Kidney tubule cell (primary cell): ENCODE data around the gene MVB12B.
"Not testable (repeated sequence)": the region's sequence is repeated elsewhere in the genome, so short reads cannot be mapped to it uniquely, and the experiment has no call there.

ENCODE experiments used
- DNase-seq: peaks from one replicate; pipeline ENCODE4 v3.0.0-alpha.2; 2018; ENCODE audit warnings: low spot score

MVB12B gene

GRCh38 chr9:126538550-126538949 lies 211.9 kb downstream of the MVB12B start:
- no peak for DNase-seq

GRCh38 chr9:126540398-126540797 lies 213.8 kb downstream of the MVB12B start:
- not testable (repeated sequence) for DNase-seq

- no peak for DNase-seq
Observed at GRCh38 chr9:126543490-126543889, 216.9 kb downstream of the MVB12B start.

- DNase-seq, result no peak
Observed at GRCh38 chr9:126545106-126545505, 218.5 kb downstream of the MVB12B start.

GRCh38 chr9:126546036-126546435 lies 219.4 kb downstream of the MVB12B start:
- no peak for DNase-seq

GRCh38 chr9:126548312-126548711 lies 221.7 kb downstream of the MVB12B start:
- DNase-seq, result no peak

GRCh38 chr9:126549246-126550006 lies 222.8 kb downstream of the MVB12B start:
- no peak for DNase-seq

GRCh38 chr9:126550891-126551351 lies 224.3 kb downstream of the MVB12B start:
- DNase-seq, result no peak

GRCh38 chr9:126551812-126552211 lies 225.2 kb downstream of the MVB12B start:
- DNase-seq, result no peak

- DNase-seq, result no peak
Observed at GRCh38 chr9:126554292-126554691, 227.7 kb downstream of the MVB12B start.

GRCh38 chr9:126555421-126555820 lies 228.8 kb downstream of the MVB12B start:
- DNase-seq, result not testable (repeated sequence)
